ENCODE results near the gene TERB2.
"Not testable (repeated sequence)": the region's sequence is repeated elsewhere in the genome, so short reads cannot be mapped to it uniquely, and the experiment has no call there.

DNA sequence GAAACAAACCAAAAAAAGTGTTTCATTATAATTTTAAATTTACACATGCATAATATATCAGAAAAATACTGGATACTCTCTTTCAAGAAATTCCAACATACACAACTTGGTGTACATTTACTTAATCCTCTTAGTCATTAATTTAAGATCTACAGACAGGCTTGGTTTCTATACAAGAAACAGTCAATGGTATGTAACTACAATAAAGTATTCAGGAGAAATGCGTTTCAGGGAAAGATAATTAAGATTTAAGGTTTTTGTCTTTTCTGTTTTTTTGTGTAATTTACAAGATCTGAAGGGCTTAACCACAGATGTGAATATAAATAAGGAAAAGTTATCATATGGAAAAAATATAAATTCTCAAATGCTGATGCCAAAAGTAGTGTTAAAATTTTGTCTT is 44.3 kb upstream of the TERB2 start:
- TF ChIP-seq POLR2A (IDR thresholded peaks at IDR 0.05), result not testable (repeated sequence)
- TF ChIP-seq, protein P1, sequence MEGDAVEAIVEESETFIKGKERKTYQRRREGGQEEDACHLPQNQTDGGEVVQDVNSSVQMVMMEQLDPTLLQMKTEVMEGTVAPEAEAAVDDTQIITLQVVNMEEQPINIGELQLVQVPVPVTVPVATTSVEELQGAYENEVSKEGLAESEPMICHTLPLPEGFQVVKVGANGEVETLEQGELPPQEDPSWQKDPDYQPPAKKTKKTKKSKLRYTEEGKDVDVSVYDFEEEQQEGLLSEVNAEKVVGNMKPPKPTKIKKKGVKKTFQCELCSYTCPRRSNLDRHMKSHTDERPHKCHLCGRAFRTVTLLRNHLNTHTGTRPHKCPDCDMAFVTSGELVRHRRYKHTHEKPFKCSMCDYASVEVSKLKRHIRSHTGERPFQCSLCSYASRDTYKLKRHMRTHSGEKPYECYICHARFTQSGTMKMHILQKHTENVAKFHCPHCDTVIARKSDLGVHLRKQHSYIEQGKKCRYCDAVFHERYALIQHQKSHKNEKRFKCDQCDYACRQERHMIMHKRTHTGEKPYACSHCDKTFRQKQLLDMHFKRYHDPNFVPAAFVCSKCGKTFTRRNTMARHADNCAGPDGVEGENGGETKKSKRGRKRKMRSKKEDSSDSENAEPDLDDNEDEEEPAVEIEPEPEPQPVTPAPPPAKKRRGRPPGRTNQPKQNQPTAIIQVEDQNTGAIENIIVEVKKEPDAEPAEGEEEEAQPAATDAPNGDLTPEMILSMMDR (IDR thresholded peaks at IDR 0.05), result not testable (repeated sequence)

All from thyroid gland (tissue), 4 donors.